Hepatic stellate cell (primary cell): ENCODE results near the gene ERI3.

Experiments
- DNase-seq: peaks from one replicate; pipeline ENCODE4 v3.0.0; 2011; ENCODE audit warnings: low spot score

The ERI3 gene

GRCh38 chr1:44261171-44261817 lies 93.8 kb downstream of the ERI3 start:
- DNase-seq = no peak

DNA sequence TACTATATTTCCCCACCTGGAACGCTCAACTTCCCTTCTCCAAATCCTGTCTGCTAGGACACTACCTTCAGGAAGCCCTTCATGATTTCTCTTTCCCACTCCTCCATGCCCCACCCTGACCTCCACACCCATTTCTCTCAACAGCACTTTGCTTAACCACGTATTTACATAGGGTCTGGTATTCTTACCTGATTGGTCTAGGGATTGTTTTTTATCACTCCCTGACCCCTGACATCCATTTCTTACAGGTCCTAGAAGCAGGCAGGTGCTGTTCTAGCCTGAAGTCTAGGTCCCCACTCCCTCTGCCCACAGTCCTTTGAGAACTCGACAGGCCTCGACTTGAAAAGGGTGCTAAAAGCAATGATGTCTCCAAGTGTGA lies 94.3 kb downstream of the ERI3 start:
- DNase-seq = no peak

GRCh38 chr1:44259090-44259489 lies 96.0 kb downstream of the ERI3 start:
- DNase-seq = no peak

DNA sequence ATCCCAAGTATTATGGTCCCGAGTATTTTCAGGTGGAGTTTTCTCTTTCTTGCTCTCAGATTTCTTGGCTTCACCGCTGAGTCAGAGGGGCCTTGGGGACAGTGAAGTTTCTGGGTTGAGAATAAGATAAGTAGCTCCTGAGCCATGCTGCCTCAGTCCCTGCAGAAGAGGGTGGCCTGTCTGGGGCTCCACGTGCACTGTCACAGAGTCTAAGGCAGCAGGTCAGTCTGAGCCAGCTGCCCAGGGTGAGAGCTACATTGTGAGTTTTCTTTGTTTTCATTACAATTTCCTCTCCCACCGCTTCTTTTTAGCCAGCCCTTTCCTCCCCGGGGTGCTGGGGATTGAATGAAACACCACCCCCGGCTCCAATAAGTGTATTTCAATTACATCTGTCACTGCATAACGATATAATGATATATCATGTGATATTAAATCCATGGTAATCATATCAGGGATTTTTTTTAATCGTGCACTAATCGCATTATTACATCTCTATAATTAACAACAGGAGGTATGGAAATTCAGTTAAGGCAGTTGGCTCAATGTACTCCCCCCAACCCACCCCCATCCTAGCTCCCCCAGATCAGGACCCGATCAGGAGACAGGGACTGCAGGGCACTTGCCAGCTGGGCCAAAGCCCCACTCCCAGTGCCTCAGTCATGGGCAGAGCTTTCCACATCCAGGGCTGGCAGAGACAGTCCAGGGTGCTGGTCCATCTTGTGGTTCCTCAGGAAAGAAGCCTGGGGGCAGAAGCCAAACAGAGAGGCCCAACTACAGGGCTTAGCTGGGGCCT lies 98.1 kb downstream of the ERI3 start:
- no peak for DNase-seq

GRCh38 chr1:44254392-44254910 lies 100.6 kb downstream of the ERI3 start:
- DNase-seq = no peak

GRCh38 chr1:44251989-44252671 lies 102.9 kb downstream of the ERI3 start:
- DNase-seq = no peak

GRCh38 chr1:44251486-44251885 lies 103.6 kb downstream of the ERI3 start:
- no peak for DNase-seq

DNA sequence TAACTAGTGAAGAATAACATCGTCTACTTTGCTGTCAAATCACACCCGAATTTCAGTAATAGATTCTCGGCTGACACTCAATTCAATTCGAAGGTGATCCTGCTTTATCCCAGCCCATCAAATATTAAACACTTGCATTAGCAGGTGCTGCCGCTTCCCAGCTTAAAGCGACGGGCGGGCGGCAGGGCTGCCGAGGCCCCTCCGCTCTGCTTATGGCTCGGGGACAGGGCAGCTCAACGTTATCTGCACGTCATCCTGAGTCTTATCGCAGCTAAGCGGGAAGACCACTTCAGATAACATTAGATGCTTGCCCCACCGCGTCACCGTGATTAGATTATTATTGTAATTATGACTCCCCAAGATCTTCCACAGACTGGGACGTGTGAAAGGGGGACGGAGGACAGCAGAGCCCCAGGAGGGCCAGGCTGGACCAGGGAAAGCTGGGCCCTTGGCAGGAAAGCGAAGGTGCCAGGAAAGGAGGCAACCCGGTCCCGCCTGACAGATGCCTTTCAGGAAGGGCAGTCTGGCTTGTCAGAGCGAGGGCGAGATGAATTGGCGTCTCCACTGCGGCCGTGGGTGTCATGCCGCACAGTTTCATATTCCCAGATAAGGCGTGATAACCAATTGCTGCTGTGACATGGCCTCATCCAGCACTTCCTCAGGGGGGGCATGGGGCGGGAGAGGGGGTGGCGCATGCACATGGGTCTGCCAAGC lies 104.8 kb downstream of the ERI3 start:
- no peak for DNase-seq

GRCh38 chr1:44249543-44249942 lies 105.5 kb downstream of the ERI3 start:
- no peak for DNase-seq

DNA sequence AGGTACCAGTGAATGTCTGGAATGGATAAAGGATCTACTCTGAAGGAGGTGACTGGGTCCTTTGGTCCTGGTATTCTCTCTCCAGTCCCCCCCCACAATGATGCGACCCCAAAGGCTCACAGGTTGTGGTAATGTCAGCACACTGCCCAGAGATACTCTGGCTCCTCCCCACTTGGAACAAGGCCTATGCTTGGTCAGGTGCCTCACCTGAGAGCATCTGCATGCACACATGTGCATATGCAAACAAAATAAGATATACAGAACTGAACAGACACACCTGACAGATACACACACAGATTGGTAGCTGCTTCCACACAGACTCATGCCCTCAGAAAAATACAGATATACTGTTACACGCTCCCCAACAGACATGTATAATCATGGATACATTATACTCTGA lies 108.3 kb downstream of the ERI3 start:
- DNase-seq = no peak

DNA sequence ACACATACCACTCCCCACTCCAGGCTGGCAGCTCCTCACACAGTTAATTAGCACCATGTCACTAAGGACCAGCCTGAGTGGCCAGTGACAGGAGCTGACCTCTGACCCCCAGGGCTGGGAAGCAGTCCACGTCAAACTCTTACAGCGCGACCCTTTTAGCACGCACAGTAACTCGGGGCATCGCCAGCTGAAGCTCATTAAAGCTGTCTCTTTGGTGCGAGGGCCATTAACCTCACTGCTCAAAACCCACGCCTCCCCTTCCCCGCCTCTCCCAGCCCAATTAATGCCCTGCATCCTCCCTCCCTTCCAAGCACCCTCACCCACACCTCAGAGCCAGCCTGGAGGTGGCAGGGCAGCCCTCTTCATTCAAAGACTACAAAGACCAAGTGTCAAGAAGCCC lies 110.1 kb downstream of the ERI3 start:
- no peak for DNase-seq

GRCh38 chr1:44243782-44244495 lies 111.1 kb downstream of the ERI3 start:
- DNase-seq = no peak

DNA sequence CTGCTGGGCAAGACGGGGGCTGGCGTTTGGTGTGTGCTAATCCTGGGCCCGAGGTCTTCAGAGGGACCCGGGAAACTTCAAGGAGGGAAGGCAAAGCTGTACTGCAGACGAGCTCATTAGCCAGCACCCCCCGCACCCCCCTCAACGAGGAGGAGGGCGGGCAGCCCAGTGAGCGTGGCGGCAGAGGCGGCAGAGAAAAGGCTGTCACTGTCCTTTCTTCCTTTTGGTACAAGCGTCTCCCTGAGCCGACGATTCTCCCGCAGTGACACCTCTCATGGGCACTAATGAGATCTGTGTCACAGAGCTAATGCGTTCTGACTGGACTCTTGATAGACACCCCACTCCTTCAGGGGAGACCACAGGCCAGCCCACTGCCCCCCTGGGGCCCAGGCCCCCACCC lies 112.3 kb downstream of the ERI3 start:
- no peak for DNase-seq

DNA sequence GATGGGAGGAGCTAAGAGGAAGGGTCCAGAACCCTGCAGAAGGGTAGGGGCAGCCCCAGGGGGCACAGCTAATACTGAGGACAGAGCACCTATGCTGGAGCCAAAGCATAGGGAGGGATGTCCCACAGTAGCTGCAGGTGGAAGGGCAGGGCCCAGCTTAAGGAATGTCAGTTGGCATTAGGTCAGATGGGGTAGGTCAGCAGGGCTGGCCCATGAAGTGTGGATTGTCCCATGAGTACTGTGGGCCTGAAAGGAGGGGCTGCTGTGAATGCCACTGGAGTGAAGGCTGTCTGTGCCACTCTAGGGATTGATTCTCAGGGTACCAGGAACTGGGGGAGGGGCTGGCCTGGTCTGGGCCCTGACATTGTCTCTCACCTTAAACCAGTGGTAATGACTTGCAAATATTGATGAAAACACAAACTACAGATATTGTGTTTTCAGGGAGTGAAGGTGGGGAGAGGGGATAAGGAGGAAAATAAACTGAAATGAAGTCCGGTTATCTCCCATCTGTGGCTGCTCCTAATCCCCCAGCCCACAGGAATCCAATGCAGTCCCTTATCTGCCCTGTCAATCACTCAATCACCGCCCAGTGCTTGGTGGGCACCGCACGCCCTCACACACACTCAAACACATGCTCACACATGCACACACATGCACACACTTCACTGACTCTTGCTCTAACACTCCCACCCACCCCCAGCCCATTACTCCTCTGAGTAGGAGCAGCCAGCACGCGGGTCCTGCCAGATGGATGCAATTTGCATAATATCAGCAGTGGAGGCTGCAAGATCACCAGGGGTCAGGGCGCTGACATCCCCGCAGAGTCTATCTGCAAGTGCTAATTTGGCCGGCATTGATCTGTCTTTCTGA lies 114.0 kb downstream of the ERI3 start:
- no peak for DNase-seq

DNA sequence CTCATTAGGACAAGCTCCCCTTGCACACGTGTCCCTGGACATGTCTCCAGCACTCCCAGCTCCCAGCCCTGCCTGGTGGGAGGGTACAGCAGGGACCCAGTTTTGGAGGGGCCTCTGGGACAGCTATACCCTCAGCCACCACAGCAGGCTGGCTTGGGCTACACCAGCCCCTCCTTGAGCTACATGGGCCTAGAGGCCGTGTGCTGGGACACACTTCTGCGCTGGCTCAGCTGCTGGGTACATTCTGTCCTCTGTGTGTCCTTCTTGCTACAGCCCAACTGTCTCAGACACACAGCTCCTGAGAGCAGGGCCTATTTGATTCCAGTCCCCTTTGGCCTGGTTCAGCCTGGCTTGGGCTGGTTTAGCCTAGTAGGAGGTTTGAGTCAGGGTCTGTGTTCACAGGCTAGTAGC lies 115.1 kb downstream of the ERI3 start:
- no peak for DNase-seq

DNA sequence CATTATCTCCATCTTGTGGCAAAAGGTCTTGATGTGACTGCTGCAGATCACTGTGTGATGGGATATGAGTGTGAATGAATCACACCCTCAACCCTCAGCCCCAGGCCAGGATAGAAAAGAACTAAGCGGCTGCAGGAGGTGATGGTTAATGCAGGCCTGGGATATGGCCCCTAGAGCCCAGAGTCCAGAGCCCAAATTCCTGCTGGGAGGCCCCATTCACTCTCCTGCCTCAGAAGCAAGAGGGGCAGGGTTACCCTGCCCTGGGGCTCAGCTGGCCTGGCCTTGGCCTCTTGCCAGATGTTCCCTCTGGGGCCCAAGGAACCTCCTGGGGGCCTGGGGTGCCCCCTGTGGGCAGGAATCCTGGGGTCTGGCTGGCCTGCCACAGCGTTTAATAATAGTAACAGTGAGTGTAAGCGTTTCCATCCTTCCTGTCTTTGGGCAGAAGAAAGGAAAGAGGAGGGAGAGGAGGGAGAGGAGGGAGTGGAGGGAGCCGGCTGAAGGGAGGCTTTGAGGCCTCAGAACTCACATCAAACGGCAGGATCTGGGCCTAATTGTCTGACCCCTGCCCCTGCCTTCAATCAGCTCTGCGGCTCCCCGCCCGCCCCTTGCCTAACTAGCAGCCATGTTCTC lies 115.6 kb downstream of the ERI3 start:
- peak; percentile 52 for DNase-seq

DNA sequence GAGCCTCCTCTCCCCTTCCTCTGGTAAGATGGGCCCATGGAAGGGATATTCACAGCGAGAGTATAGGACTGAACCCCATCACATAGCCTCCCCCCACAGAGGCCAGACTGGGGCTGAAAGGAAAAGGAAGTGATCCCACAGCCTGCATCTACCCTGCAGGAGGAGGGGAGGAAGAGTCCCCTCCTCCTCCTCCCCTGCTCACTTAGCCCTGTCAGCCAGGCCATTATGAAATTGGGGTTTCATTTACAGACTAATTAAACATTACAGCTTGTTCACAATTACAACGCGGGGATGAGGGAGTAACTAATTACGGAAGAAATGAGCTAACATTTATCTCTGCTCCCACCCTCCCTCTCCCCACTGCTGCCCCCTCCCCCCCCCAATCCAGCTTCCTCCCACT lies 116.4 kb downstream of the ERI3 start:
- no peak for DNase-seq

GRCh38 chr1:44237721-44238457 lies 117.2 kb downstream of the ERI3 start:
- DNase-seq = peak; percentile 75

DNA sequence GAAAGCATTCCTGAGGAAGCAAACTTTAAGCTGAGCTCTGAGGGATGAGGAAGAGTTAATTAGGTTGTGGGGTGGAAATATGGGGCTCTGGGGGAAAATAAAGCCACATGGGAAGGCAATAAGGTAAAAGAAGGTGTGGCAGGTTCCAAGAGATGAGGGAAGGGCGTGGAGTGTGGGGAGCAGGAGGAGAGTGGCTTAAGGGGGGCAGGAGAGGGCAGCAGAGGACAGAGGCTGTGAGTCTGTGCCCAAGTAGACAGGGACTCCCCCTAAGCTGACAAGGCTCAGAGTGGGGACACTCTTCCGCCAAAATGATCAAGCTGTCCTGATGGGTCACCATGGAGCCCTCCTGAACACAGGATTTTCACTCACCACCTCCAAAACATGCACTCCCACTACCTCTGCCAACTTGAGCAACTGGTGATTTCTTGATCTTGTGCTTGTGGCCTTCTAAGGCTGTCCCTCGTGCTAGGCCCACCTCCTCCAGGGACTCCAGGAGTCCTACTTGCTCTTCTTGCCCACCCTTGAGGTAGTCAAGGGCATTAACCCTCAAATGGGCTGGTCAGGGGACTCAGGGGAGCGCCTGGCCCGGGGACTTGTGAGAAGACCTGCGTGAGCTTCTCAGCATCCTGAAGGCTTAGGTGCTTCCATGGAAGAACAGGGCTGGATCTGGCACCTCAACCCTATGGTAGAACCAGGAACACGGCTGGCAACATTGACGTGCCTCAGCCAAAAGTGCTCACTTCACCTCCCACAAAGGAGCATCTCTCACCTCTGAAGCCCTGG lies 118.4 kb downstream of the ERI3 start:
- no peak for DNase-seq
